Activated naive CD4-positive, alpha-beta T cell (primary cell): ENCODE measurements around the gene GIT2.
"Not testable (repeated sequence)": the region's sequence is repeated elsewhere in the genome, so short reads cannot be mapped to it uniquely, and the experiment has no call there.

Experiments
- DNase-seq, 4 experiments: peaks; one replicate each; lab custom pipeline; 2025; lab: John Stamatoyannopoulos, UW

GIT2 gene

GRCh38 chr12:109891731-109892130, 104.4 kb downstream of the GIT2 start:
- not testable (repeated sequence) for DNase-seq

- DNase-seq, result no peak
Measured at GRCh38 chr12:109890620-109891170, 105.5 kb downstream of the GIT2 start.

GRCh38 chr12:109888179-109889020, 107.8 kb downstream of the GIT2 start:
- no peak for DNase-seq

GRCh38 chr12:109885616-109886015, 110.6 kb downstream of the GIT2 start:
- no peak for DNase-seq

GRCh38 chr12:109883461-109883860, 112.7 kb downstream of the GIT2 start:
- no peak for DNase-seq

GRCh38 chr12:109881752-109882151, 114.4 kb downstream of the GIT2 start:
- no peak for DNase-seq

- no peak for DNase-seq
Measured at GRCh38 chr12:109880938-109881337, 115.2 kb downstream of the GIT2 start.

- DNase-seq, result peak; percentile 66 to 91 (median 72)
Measured at GRCh38 chr12:109880043-109880931, 115.9 kb downstream of the GIT2 start, which contains the start of gene GLTP. Gene GLTP (minus strand): TSS chr12:109880541. CDS start chr12:109880374, 167 bp downstream.
